Caco-2 (cell line): ENCODE measurements around the gene SCML1. TPM values are rescaled to one million over a fixed set of nuclear protein-coding genes. Genes with fewer than 3 reads are reported as not detected.

ENCODE experiments used
- BruUV-seq: library from RNA; stranded (reverse); fragments of 400-500 nt; replicated peaks from 2 replicates; lab custom pipeline; 2021; lab: Mats Ljungman, UMichigan
- CTCF ChIA-PET: fragments of 300-600 bp; sonication (Branson Sonifier 250); formaldehyde crosslinking; loops from one replicate; lab custom pipeline; 2022; ENCODE audit warnings: antibody characterized with exemption; lab: Charles Lee
- POLR2A ChIA-PET: fragments of 300-600 bp; sonication (Branson Sonifier 250); formaldehyde crosslinking; loops from one replicate; lab custom pipeline; 2022; ENCODE audit warnings: antibody characterized with exemption; lab: Charles Lee
- DNase-seq, 2 experiments: peaks; one replicate each; pipeline versions ENCODE4 v3.0.0 to v3.0.0-alpha.2; 2020 to 2022
- H3K27me3 ChIP-seq: replicated peaks from 2 replicates; pipeline ENCODE4 v1.6.0; 2011; ENCODE audit warnings: low read length; ENCODE audit not compliant: control insufficient read depth, insufficient read depth
- H3K36me3 ChIP-seq: 2 replicates; pipeline ENCODE4 v1.5.1; 2011; ENCODE audit warnings: low read length; ENCODE audit not compliant: control insufficient read depth, insufficient read depth
- H3K4me1 ChIP-seq: fragments of 250-450 bp; sonication (Bioruptor Pico); 2 replicates; pipeline ENCODE4 v1.5.1; 2020; ENCODE audit warnings: mild to moderate bottlenecking
- H3K4me3 ChIP-seq: 2 replicates; pipeline ENCODE4 v1.5.1; 2011; ENCODE audit warnings: low read depth, mild to moderate bottlenecking, control low read depth, low read length
- H3K9me3 ChIP-seq: fragments of 250-450 bp; sonication (Bioruptor Pico); 2 replicates; pipeline ENCODE4 v1.5.1; 2020; ENCODE audit warnings: mild to moderate bottlenecking, moderate library complexity
- H3K27ac Mint-ChIP-seq: one replicate; pipeline ENCODE4 v1.8.0; 2022; ENCODE audit warnings: mixed read lengths; ENCODE audit not compliant: unreplicated experiment
- H3K27me3 Mint-ChIP-seq: one replicate; pipeline ENCODE4 v1.8.0; 2022; ENCODE audit warnings: mixed read lengths; ENCODE audit not compliant: insufficient read depth, unreplicated experiment
- H3K36me3 Mint-ChIP-seq: one replicate; pipeline ENCODE4 v1.8.0; 2022; ENCODE audit warnings: mild to moderate bottlenecking, mixed read lengths; ENCODE audit not compliant: insufficient read depth, unreplicated experiment
- H3K4me1 Mint-ChIP-seq: one replicate; pipeline ENCODE4 v1.8.0; 2022; ENCODE audit warnings: low read depth, mixed read lengths; ENCODE audit not compliant: unreplicated experiment
- H3K4me3 Mint-ChIP-seq: one replicate; pipeline ENCODE4 v1.8.0; 2022; ENCODE audit warnings: mild to moderate bottlenecking, moderate library complexity, mixed read lengths; ENCODE audit not compliant: unreplicated experiment
- H3K9me3 Mint-ChIP-seq: one replicate; pipeline ENCODE4 v1.8.0; 2022; ENCODE audit warnings: mixed read lengths; ENCODE audit not compliant: unreplicated experiment
- CTCF ChIP-seq, 2 experiments: fragments of 200-600 bp in 1 of 2; IDR thresholded peaks; 1 replicate in 1 of 2; 2 replicates in 1 of 2; pipeline versions ENCODE4 v1.5.1 to v1.8.0; 2011 to 2022; ENCODE audit warnings: antibody characterized with exemption in 1 of 2, control low read depth in 1 of 2, inconsistent platforms in 1 of 2, low read depth in 1 of 2, low read length in 1 of 2, mild to moderate bottlenecking in 1 of 2, moderate library complexity in 1 of 2; ENCODE audit not compliant: insufficient read depth in 1 of 2, severe bottlenecking in 1 of 2, unreplicated experiment in 1 of 2
- intact Hi-C: fragments of 100-400 bp; cut with micrococcal nuclease; formaldehyde crosslinking; loops from one replicate; pipeline ENCODE4 v1.10.0; 2022; ENCODE audit not compliant: unreplicated experiment
- total RNA-seq: library from RNA; stranded (reverse); gene quantifications from 2 replicates; pipeline ENCODE4 v1.2.3, GENCODE V29; 2022

Gene SCML1
- total RNA-seq, 1 experiment from 2014 or later = 16.4 TPM

DNA sequence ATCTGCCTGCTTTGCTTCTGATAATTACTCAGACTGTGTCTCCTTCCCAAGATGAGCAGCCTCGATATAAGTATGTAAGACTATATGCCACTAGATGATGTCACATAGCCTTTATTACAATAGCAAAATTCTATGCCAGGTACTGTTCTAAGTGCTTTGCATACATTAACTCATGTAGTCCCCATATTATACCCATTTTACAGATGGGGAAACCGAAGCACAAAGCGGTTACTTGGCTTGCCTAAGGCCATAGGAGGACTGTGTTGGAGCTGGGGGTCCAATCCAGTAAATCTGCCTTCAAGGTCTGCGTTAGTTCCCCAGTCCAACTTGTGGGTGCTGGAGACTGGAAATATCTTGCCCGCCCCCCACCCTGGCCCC, 826 bp upstream of the SCML1 start:
- ChIA-PET POLR2A (interaction anchor here (1.2 kb wide), 1 partner anchor 30 kb away, joined by 15 read pairs; no protein-coding TSS in a partner anchor), CTCF (interaction anchor here (0.8 kb wide), 1 partner anchor 690 kb away, joined by 4 read pairs; no protein-coding TSS in a partner anchor)
- Histone ChIP-seq H3K4me3 (peak overlapping the region; percentile 31), H3K4me1 (no peaks in the 10 kb centered on the region), H3K27me3 (no peaks in the 10 kb centered on the region), H3K36me3 (no peaks in the 10 kb centered on the region), H3K9me3 (no peaks in the 10 kb centered on the region)
- H3K4me3 Mint-ChIP-seq = peak overlapping the region; percentile 68
- no peaks in the 10 kb centered on the region for H3K4me1 Mint-ChIP-seq
- TSS peak; percentile 79 for BruUV-seq
- no peaks in the 10 kb centered on the region for H3K9me3 Mint-ChIP-seq
- intact Hi-C loops = loop anchor here (5.0 kb wide), 1 partner anchor 34 kb away; no protein-coding TSS in a partner anchor
- H3K27me3 Mint-ChIP-seq = no peaks in the 10 kb centered on the region
- peak overlapping the region; percentile 50 for H3K27ac Mint-ChIP-seq
- TF ChIP-seq CTCF (IDR thresholded peaks at IDR 0.05; ENCODE audit: insufficient read depth in 1 of 2, low read depth in 1 of 2, low read length in 1 of 2, severe bottlenecking in 1 of 2, unreplicated experiment in 1 of 2) = no peak
- DNase-seq = no peak
- no peaks in the 10 kb centered on the region for H3K36me3 Mint-ChIP-seq

DNA sequence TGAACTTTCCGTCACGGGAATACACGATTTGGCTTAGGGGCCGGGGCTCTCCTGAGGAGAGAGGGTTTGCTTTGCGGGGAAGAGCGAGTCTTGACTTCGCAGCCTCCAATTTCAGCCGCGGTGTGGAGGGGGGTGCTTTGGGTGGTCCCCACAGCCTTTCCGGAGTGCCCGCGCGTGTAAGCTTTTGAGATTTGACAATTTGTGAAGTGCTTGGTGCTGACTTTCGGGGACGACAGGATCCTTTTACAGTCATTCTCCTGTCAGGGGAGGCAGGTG, 355 bp downstream of the SCML1 start:
- Mint-ChIP-seq H3K27ac (peak overlapping the region; percentile 89), H3K36me3 (no peaks in the 10 kb centered on the region), H3K27me3 (no peaks in the 10 kb centered on the region), H3K4me1 (no peaks in the 10 kb centered on the region), H3K4me3 (peak overlapping the region; percentile 89), H3K9me3 (no peaks in the 10 kb centered on the region)
- BruUV-seq = TSS peak; percentile 53
- ChIA-PET POLR2A (interaction anchor here (1.2 kb wide), 1 partner anchor 31 kb away, joined by 15 read pairs; no protein-coding TSS in a partner anchor), CTCF (interaction anchor here (0.6 kb wide), 1 partner anchor 1807 kb away, joined by 4 read pairs; no protein-coding TSS in a partner anchor)
- intact Hi-C loops = loop anchor here (5.0 kb wide), 1 partner anchor 35 kb away; no protein-coding TSS in a partner anchor
- H3K4me1 ChIP-seq = no peaks in the 10 kb centered on the region
- H3K36me3 ChIP-seq = no peaks in the 10 kb centered on the region
- H3K9me3 ChIP-seq = no peaks in the 10 kb centered on the region
- peak overlapping the region; percentile 78 for H3K4me3 ChIP-seq
- no peak for TF ChIP-seq CTCF (IDR thresholded peaks at IDR 0.05; ENCODE audit: insufficient read depth in 1 of 2, low read depth in 1 of 2, low read length in 1 of 2, severe bottlenecking in 1 of 2, unreplicated experiment in 1 of 2)
- H3K27me3 ChIP-seq = no peaks in the 10 kb centered on the region
- DNase-seq = no peak

GRCh38 chrX:17737986-17738713, 857 bp downstream of the SCML1 start:
- Histone ChIP-seq H3K36me3 (no peaks in the 10 kb centered on the region), H3K27me3 (no peaks in the 10 kb centered on the region), H3K9me3 (no peaks in the 10 kb centered on the region), H3K4me1 (no peaks in the 10 kb centered on the region), H3K4me3 (peak overlapping the region; percentile 78)
- Mint-ChIP-seq H3K27ac (peak overlapping the region; percentile 89), H3K36me3 (no peaks in the 10 kb centered on the region), H3K9me3 (no peaks in the 10 kb centered on the region), H3K4me1 (no peaks in the 10 kb centered on the region), H3K27me3 (no peaks in the 10 kb centered on the region), H3K4me3 (peak overlapping the region; percentile 89)
- CTCF ChIA-PET = no interaction called here
- POLR2A ChIA-PET = interaction anchor here (1.2 kb wide), 1 partner anchor 31 kb away, joined by 15 read pairs; no protein-coding TSS in a partner anchor
- intact Hi-C loops = loop anchor here (5.0 kb wide), 1 partner anchor 36 kb away; no protein-coding TSS in a partner anchor
- peak; percentile 50 to 67 for DNase-seq
- TSS peak; percentile 23 for BruUV-seq
- no peak for TF ChIP-seq CTCF (IDR thresholded peaks at IDR 0.05; ENCODE audit: insufficient read depth in 1 of 2, low read depth in 1 of 2, low read length in 1 of 2, severe bottlenecking in 1 of 2, unreplicated experiment in 1 of 2)
